ENCODE measurements around the gene PNPLA7. TPM values are rescaled to one million over a fixed set of nuclear protein-coding genes. Genes with fewer than 3 reads are reported as not detected.

Gene PNPLA7
- total RNA-seq, 1 experiment from 2014 or later, result 3.9 TPM

DNA sequence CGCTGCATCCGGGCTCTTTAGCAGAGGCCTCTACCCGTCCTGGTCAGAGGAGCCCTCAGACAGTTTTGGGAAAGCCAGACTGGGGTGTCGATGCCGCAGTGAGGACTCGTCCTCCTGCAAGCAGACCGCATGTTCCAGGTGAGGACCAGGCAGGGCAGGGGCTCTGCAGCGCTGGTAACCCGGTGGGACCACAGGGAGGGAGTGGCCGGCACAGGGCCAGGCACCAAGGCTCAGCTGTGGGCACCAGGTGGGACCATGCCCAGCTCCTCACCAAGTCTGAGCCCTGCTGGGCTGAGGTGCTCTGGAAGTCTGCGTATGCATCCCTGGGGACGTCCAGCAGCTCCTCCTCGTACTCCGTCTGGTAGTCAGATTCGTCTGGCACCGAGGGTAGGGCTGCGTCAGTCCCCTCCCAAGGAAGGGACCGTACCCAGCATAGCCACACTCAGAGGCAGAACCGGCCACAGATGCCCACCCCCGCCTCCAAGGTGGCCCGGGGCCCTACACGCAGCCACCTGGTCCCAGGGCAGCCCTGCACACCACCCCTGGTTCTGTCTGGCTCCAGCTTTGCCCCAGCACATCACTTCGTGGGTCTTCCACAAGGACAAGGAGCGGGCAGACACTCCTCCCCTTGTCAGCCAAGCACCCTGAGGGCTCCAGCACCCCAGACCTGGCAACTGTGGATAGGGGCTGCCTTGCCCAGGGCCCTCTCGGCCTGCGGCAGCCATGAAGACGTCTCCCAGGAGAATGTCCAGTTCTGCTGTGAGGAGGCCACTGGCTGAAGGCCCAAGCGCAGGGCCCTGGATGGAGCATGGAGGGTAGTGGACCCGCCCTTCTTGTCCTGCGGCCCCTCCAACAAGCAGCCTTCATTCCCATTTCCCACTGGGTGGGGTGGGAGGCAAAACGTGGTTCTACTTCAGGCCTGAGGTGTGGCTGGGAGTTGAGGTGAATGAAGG, 89.6 kb downstream of the PNPLA7 start:
- ChIA-PET POLR2A (no interaction called here), CTCF (no interaction called here)
- TF ChIP-seq, protein P1, sequence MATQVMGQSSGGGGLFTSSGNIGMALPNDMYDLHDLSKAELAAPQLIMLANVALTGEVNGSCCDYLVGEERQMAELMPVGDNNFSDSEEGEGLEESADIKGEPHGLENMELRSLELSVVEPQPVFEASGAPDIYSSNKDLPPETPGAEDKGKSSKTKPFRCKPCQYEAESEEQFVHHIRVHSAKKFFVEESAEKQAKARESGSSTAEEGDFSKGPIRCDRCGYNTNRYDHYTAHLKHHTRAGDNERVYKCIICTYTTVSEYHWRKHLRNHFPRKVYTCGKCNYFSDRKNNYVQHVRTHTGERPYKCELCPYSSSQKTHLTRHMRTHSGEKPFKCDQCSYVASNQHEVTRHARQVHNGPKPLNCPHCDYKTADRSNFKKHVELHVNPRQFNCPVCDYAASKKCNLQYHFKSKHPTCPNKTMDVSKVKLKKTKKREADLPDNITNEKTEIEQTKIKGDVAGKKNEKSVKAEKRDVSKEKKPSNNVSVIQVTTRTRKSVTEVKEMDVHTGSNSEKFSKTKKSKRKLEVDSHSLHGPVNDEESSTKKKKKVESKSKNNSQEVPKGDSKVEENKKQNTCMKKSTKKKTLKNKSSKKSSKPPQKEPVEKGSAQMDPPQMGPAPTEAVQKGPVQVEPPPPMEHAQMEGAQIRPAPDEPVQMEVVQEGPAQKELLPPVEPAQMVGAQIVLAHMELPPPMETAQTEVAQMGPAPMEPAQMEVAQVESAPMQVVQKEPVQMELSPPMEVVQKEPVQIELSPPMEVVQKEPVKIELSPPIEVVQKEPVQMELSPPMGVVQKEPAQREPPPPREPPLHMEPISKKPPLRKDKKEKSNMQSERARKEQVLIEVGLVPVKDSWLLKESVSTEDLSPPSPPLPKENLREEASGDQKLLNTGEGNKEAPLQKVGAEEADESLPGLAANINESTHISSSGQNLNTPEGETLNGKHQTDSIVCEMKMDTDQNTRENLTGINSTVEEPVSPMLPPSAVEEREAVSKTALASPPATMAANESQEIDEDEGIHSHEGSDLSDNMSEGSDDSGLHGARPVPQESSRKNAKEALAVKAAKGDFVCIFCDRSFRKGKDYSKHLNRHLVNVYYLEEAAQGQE (IDR thresholded peaks at IDR 0.05; ENCODE audit: insufficient read depth in 1 of 2, low read depth in 2 of 2, low read length in 1 of 2), result no peak
- no peak for TF ChIP-seq POLR2AphosphoS5 (IDR thresholded peaks at IDR 0.05; ENCODE audit: low read depth, low read length)
- in situ Hi-C loops (cut with HindIII; ENCODE audit: low pct_unique_long_range_greater_than_20kb, low sequenced_read_pairs), result no loop called here
- Histone ChIP-seq H3K4me1 (ENCODE audit: control insufficient read depth, insufficient read depth, low read length) (peaks cover 20% of the 10 kb centered on the region), H3K27ac (ENCODE audit: low read length) (no peak overlapping the region), H3K4me3 (ENCODE audit: low read depth in 2 of 2, low read length in 2 of 2) (no peak overlapping the region), H3K27me3 (ENCODE audit: control insufficient read depth, insufficient read depth, low read length) (no peaks in the 10 kb centered on the region), H3K9me3 (ENCODE audit: control insufficient read depth, insufficient read depth, low read depth, low read length) (no peaks in the 10 kb centered on the region), H3K36me3 (ENCODE audit: control insufficient read depth, insufficient read depth, low read length) (no peaks in the 10 kb centered on the region; the same call in 1 of the 2 replicates)
- intact Hi-C loops (cut with micrococcal nuclease; ENCODE audit: unreplicated experiment), result no loop called here
- no peak for DNase-seq (ENCODE audit: low read depth, low spot score)
- BruUV-seq (replicated peaks), result no TSS peak
- ATAC-seq, result no peak

DNA sequence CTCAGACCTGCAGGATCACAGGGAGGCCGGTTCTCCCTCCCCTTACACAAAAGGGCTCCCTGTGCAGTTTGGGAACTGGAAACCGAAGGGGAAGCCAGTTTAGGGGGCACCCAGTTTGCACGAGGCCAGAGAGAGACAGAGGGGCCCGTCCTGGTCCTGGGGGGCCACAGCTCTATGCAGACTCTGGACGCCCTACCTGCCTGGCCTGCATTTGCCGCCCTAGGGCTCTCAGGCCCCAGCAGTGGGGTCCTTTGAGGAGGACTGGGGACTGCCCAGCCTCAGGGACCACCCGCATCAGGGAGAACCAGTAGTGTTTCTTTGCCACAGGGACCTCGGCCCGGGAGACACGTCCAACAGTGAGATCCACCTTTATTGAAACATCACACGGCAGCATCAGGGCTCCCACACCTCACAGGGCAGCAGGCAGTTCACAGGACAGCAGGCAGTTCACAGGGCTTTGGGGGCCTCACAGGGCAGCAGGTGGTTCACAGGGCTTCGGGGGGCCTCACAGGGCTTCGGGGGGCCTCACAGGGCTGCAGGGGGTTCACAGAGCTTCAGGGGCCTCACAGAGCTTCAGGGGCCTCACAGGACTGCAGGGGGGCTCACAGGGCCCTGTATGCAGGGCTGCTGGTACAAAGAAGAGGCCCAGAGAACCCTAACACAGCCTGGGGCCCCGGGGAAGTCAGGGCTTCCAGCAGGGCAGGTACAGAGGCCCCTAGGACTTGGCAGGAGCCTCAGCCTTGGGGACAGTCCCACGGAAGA, 90.4 kb downstream of the PNPLA7 start:
- 0 out of 2 replicates have a peak, but pooled peaks have one; percentile 4 for ATAC-seq

More for the DNA sequence above, 90.4 kb downstream of the PNPLA7 start:
- POLR2A ChIA-PET, result interaction anchor here (0.6 kb wide), 1 partner anchor 53 kb away, joined by 3 read pairs; no protein-coding TSS in a partner anchor
- in situ Hi-C loops (cut with HindIII; ENCODE audit: low pct_unique_long_range_greater_than_20kb, low sequenced_read_pairs) (no loop called here), intact Hi-C loops (cut with micrococcal nuclease; ENCODE audit: unreplicated experiment) (no loop called here)
- Histone ChIP-seq H3K27me3 (ENCODE audit: control insufficient read depth, insufficient read depth, low read length) (no peaks in the 10 kb centered on the region), H3K27ac (ENCODE audit: low read length) (peak overlapping the region; percentile 81), H3K9me3 (ENCODE audit: control insufficient read depth, insufficient read depth, low read depth, low read length) (no peaks in the 10 kb centered on the region), H3K36me3 (ENCODE audit: control insufficient read depth, insufficient read depth, low read length) (no peaks in the 10 kb centered on the region; the same call in 1 of the 2 replicates), H3K4me3 (ENCODE audit: low read depth in 2 of 2, low read length in 2 of 2) (peak overlapping the region; percentile 52 to 60), H3K4me1 (ENCODE audit: control insufficient read depth, insufficient read depth, low read length) (peaks cover 25% of the 10 kb centered on the region)
- CTCF ChIA-PET, result interaction anchor here (0.6 kb wide), 1 partner anchor 167 kb away, joined by 9 read pairs; no protein-coding TSS in a partner anchor
- no peak for DNase-seq (ENCODE audit: low read depth, low spot score)
- TF ChIP-seq POLR2AphosphoS5 (IDR thresholded peaks at IDR 0.05; ENCODE audit: low read depth, low read length) (no peak), TCF7L2 (IDR thresholded peaks at IDR 0.05; ENCODE audit: low read depth, low read length) (no peak), SIN3A (IDR thresholded peaks at IDR 0.05; ENCODE audit: borderline replicate concordance, insufficient read depth, low read depth, low read length) (no peak)
- TF ChIP-seq, protein P1 (IDR thresholded peaks at IDR 0.05; ENCODE audit: insufficient read depth in 1 of 2, low read depth in 2 of 2, low read length in 1 of 2), result no peak
- TF ChIP-seq, protein P2, sequence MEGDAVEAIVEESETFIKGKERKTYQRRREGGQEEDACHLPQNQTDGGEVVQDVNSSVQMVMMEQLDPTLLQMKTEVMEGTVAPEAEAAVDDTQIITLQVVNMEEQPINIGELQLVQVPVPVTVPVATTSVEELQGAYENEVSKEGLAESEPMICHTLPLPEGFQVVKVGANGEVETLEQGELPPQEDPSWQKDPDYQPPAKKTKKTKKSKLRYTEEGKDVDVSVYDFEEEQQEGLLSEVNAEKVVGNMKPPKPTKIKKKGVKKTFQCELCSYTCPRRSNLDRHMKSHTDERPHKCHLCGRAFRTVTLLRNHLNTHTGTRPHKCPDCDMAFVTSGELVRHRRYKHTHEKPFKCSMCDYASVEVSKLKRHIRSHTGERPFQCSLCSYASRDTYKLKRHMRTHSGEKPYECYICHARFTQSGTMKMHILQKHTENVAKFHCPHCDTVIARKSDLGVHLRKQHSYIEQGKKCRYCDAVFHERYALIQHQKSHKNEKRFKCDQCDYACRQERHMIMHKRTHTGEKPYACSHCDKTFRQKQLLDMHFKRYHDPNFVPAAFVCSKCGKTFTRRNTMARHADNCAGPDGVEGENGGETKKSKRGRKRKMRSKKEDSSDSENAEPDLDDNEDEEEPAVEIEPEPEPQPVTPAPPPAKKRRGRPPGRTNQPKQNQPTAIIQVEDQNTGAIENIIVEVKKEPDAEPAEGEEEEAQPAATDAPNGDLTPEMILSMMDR (IDR thresholded peaks at IDR 0.05), result no peak
- no TSS peak for BruUV-seq (replicated peaks)

Measured in Panc1 (cell line).